MM.1S (cell line): ENCODE data around the gene HRH3.

Source experiments
- DNase-seq: peaks from one replicate; pipeline ENCODE4 v3.0.0-alpha.2; 2015
- H2AFZ ChIP-seq: fragments of 300-600 bp; sonication (generic); 2 replicates; pipeline ENCODE4 v1.6.0; 2016; ENCODE audit warnings: antibody characterized with exemption, low read length
- H3F3A ChIP-seq: fragments of 300-600 bp; sonication (generic); 2 replicates; pipeline ENCODE4 v1.6.1; 2016; ENCODE audit warnings: mild to moderate bottlenecking, antibody characterized with exemption, low read length, moderate library complexity, mixed read lengths; ENCODE audit not compliant: insufficient read depth
- H3K27ac ChIP-seq: fragments of 300-600 bp; sonication (generic); 2 replicates; pipeline ENCODE4 v1.5.1; 2016; ENCODE audit warnings: mild to moderate bottlenecking, low read length
- H3K27me3 ChIP-seq: fragments of 300-600 bp; sonication (generic); replicated peaks from 2 replicates; pipeline ENCODE4 v1.6.0; 2016; ENCODE audit warnings: low read length; ENCODE audit not compliant: insufficient read depth
- H3K36me3 ChIP-seq: fragments of 300-600 bp; sonication (generic); replicated peaks from 2 replicates; pipeline ENCODE4 v1.6.1; 2016; ENCODE audit warnings: mild to moderate bottlenecking, low read length, mixed read lengths; ENCODE audit not compliant: insufficient read depth
- H3K4me1 ChIP-seq: fragments of 300-600 bp; sonication (generic); 2 replicates; pipeline ENCODE4 v1.6.1; 2016; ENCODE audit warnings: low read length, mixed read lengths
- H3K4me2 ChIP-seq: fragments of 300-600 bp; sonication (generic); 2 replicates; pipeline ENCODE4 v1.6.0; 2016; ENCODE audit warnings: low read depth, low read length
- H3K4me3 ChIP-seq: fragments of 300-600 bp; sonication (generic); 2 replicates; pipeline ENCODE4 v1.5.1; 2016; ENCODE audit warnings: low read length, mixed read lengths
- H3K79me2 ChIP-seq: fragments of 300-600 bp; sonication (generic); 2 replicates; pipeline ENCODE4 v1.6.1; 2016; ENCODE audit warnings: mixed run types, low read length, mixed read lengths
- H3K9ac ChIP-seq: fragments of 300-600 bp; sonication (generic); 2 replicates; pipeline ENCODE4 v1.6.1; 2016; ENCODE audit warnings: low read length, mixed read lengths
- H3K9me2 ChIP-seq: fragments of 300-600 bp; sonication (generic); replicated peaks from 2 replicates; pipeline ENCODE4 v1.6.1; 2016; ENCODE audit warnings: mild to moderate bottlenecking, low read length, mixed read lengths; ENCODE audit not compliant: insufficient read depth
- H3K9me3 ChIP-seq: fragments of 300-600 bp; sonication (generic); replicated peaks from 2 replicates; pipeline ENCODE4 v1.6.1; 2016; ENCODE audit warnings: mild to moderate bottlenecking, low read length, mixed read lengths; ENCODE audit not compliant: insufficient read depth
- H4K20me1 ChIP-seq: fragments of 300-600 bp; sonication (generic); 2 replicates; pipeline ENCODE4 v1.6.1; 2016; ENCODE audit warnings: mild to moderate bottlenecking, low read length, moderate library complexity, mixed read lengths; ENCODE audit not compliant: insufficient read depth
- EZH2 ChIP-seq: fragments of 300-600 bp; sonication (generic); optimal IDR thresholded peaks from 2 replicates; pipeline ENCODE3; 2017; ENCODE audit warnings: low read depth, mild to moderate bottlenecking, antibody characterized with exemption, low read length, mixed read lengths
- EZH2phosphoT487 ChIP-seq: fragments of 300-600 bp; sonication (generic); IDR thresholded peaks from 2 replicates; pipeline ENCODE4 v1.6.1; 2018; ENCODE audit warnings: antibody characterized with exemption, low read length
- TF ChIP-seq, protein P1 (sequence below): fragments of 300-600 bp; sonication (generic); IDR thresholded peaks from 2 replicates; pipeline ENCODE4 v1.5.1; 2016; ENCODE audit warnings: antibody characterized with exemption, low read length, mixed read lengths

The HRH3 gene

DNA sequence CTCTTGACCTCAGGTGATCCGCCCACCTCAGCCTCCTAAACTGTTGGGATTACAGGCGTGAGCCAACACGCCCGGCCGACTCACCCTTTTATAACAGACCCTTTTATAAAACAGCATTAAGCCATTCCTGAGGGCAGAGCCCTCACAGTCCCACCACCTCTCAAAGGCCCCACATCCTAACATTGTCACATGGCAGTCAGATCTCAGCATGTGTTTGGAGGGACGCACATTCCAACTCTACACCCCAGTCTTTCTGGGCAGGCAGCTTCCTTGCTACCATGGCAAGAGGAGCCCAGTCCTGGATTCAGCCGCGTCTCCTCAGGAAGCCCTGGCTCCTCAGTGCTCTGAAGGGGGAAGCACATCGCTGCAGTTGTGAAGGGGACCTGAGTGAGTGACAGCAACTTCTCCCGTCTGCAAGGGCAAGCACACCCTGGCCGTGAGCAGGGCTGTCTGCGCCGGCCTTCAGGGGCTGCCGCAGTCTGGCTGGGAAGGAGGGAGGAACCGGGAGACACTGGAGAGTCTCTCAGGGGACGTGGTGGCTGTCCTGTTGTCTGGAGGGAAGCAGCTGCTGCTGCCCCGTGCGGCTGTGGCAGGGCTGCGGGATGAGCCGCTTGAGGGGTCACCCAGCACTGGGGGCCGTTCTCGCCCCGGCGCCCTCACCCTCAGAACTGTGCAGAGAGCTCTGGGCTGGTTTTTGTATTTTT is 34.1 kb upstream of the HRH3 start:
- no peak for TF ChIP-seq EZH2
- TF ChIP-seq, protein P1, sequence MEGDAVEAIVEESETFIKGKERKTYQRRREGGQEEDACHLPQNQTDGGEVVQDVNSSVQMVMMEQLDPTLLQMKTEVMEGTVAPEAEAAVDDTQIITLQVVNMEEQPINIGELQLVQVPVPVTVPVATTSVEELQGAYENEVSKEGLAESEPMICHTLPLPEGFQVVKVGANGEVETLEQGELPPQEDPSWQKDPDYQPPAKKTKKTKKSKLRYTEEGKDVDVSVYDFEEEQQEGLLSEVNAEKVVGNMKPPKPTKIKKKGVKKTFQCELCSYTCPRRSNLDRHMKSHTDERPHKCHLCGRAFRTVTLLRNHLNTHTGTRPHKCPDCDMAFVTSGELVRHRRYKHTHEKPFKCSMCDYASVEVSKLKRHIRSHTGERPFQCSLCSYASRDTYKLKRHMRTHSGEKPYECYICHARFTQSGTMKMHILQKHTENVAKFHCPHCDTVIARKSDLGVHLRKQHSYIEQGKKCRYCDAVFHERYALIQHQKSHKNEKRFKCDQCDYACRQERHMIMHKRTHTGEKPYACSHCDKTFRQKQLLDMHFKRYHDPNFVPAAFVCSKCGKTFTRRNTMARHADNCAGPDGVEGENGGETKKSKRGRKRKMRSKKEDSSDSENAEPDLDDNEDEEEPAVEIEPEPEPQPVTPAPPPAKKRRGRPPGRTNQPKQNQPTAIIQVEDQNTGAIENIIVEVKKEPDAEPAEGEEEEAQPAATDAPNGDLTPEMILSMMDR = no peak
- no peak for TF ChIP-seq EZH2phosphoT487
- Histone ChIP-seq H3K4me1 (no peaks in the 10 kb centered on the region), H3K4me2 (no peak overlapping the region), H3K27me3 (no peaks in the 10 kb centered on the region), H3K4me3 (no peak overlapping the region), H4K20me1 (no peaks in the 10 kb centered on the region), H3K27ac (no peak overlapping the region), H3K36me3 (no peaks in the 10 kb centered on the region), H3F3A (no peaks in the 10 kb centered on the region), H3K9me3 (no peaks in the 10 kb centered on the region), H3K79me2 (peaks cover 21% of the 10 kb centered on the region), H3K9me2 (no peaks in the 10 kb centered on the region), H2AFZ (no peak overlapping the region), H3K9ac (no peak overlapping the region)
- no peak for DNase-seq

DNA sequence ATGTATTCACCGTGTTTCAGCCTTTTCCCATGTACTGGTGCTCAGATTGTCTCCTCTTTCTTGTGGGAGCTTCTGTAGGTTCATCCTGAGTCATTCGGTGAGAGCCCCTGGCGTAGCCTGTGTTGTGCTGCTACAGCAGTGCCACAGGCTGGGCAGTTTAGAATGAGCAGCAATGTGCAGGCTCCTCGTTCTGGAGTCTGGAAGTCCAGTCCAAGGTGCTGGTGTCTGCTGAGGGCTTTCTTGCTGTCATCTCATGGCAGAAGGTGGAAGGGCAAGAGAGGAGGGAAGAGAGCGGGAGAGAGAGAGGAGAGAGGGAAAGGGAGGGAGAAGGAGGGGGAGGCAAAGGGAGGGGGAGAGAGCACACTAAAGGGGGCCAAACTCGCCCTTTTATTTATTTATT is 33.3 kb upstream of the HRH3 start:
- no peaks in the 10 kb centered on the region for H3K36me3 ChIP-seq
- DNase-seq = no peak
- no peak overlapping the region for H3K27ac ChIP-seq
- no peak overlapping the region for H3K4me3 ChIP-seq
- no peak overlapping the region for H2AFZ ChIP-seq
- H4K20me1 ChIP-seq = no peaks in the 10 kb centered on the region
- H3K9me3 ChIP-seq = no peaks in the 10 kb centered on the region
- no peak overlapping the region for H3K9ac ChIP-seq
- H3K27me3 ChIP-seq = no peaks in the 10 kb centered on the region
- no peaks in the 10 kb centered on the region for H3F3A ChIP-seq
- H3K4me2 ChIP-seq = no peak overlapping the region
- H3K4me1 ChIP-seq = no peaks in the 10 kb centered on the region
- H3K9me2 ChIP-seq = no peaks in the 10 kb centered on the region
- TF ChIP-seq, protein P1 = no peak
- TF ChIP-seq EZH2phosphoT487 (no peak), EZH2 (no peak)
- peaks cover 26% of the 10 kb centered on the region for H3K79me2 ChIP-seq

DNA sequence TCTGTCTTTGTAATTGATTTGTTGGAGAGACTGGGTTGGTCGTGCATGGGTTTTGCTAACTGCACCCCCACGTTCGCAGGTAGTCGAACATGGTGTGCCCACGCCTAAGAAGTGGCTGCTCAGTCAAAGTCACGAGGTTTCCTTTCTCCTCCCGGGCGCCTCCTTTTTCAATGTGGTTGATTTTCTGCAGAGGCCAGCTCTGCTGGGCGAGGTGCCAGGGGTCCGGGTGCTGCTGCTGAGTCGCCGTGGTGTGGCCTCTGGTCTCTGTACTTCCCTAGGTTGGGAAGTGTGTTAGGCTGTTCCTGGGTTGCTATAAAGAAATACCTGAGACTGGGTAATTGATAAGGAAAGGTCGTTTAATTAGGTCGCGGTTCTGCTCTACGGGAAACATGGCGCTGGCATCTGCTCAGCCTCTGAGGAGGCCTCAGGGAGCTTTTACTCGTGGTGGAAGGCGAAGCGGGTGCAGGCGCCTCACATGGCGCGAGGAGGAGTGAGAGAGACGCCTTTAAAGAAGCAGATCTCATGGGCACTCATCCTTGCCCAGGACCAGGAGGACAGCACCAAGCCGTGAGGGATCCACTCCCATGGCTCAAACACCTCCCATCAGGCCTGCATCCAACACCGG is 32.4 kb upstream of the HRH3 start:
- H3K79me2 ChIP-seq = peaks cover 26% of the 10 kb centered on the region

More for the DNA sequence above, 32.4 kb upstream of the HRH3 start:
- Histone ChIP-seq H3K9me2 (no peaks in the 10 kb centered on the region), H3K9me3 (no peaks in the 10 kb centered on the region), H2AFZ (no peak overlapping the region), H3F3A (no peaks in the 10 kb centered on the region), H3K4me1 (no peaks in the 10 kb centered on the region), H3K27ac (no peak overlapping the region), H3K9ac (no peak overlapping the region), H3K27me3 (no peaks in the 10 kb centered on the region), H3K4me3 (no peak overlapping the region), H4K20me1 (no peaks in the 10 kb centered on the region), H3K36me3 (no peaks in the 10 kb centered on the region), H3K4me2 (no peak overlapping the region)
- TF ChIP-seq EZH2phosphoT487 = no peak
- TF ChIP-seq, protein P1 = no peak
- TF ChIP-seq EZH2 = no peak
- DNase-seq = no peak
